Measurements from ENCODE around the gene ALDH1L1. TPM values are rescaled to one million over a fixed set of nuclear protein-coding genes. Genes with fewer than 3 reads are reported as not detected.
A peak's percentile ranks its signal among the peaks of the same experiment; 100 is the strongest.

The ALDH1L1 gene
- total RNA-seq = 1 to 10 TPM in 1 of 2 donors, under 1 TPM in 1; 0.90 to 1.8 TPM
- under 1 TPM; 0.39 to 0.70 (median 0.50) TPM for polyA plus RNA-seq (ENCODE audit: insufficient read length in 6 of 6)
- long read RNA-seq, donor 1 = 0 reads
- long read RNA-seq, donor 2 = 0 reads
- long read RNA-seq, donor 3 = 0 reads
- long read RNA-seq, donor 4 = 0 reads
- long read RNA-seq, donor 5 = 0 reads
- long read RNA-seq, donor 6 = 0 reads
- long read RNA-seq, donor 7 = 0 reads
- long read RNA-seq, donor 8 = 0 reads
- long read RNA-seq, donor 9 = 0 reads
- long read RNA-seq, donor 10 = 0 reads
- long read RNA-seq, donor 11, transcript ALDH1L1-203 (23 exons, 3,277 nt) = major isoform, 7 of 7 reads
- long read RNA-seq, donor 11, partial matches to known transcripts = 0 of 7 reads
- long read RNA-seq, donor 11, other reads (novel, unspliced or antisense) = 0 of 7 reads
- long read RNA-seq, donor 12 = 0 reads

- intact Hi-C loops (cut with DNase I) = no loop called here
- H3K9me3 ChIP-seq = no peaks in the 10 kb centered on the region
- no peak for TF ChIP-seq CTCF (IDR thresholded peaks at IDR 0.05)
- no peak within 1 kb of the TSS for H3K27ac ChIP-seq
- peak; percentile 35 to 83 (median 61) for DNase-seq
- H3K27me3 ChIP-seq = peaks cover 14 to 40% of the 10 kb centered on the region in 2 donors
- ATAC-seq = peak; percentile 93
- no peaks in the 10 kb centered on the region for H3K36me3 ChIP-seq
- H3K4me3 ChIP-seq = peak within 1 kb of the TSS; percentile 32 to 36
- peaks cover 0 to 16% of the 10 kb centered on the region in 2 donors for H3K4me1 ChIP-seq
These were observed at the start of gene ALDH1L1 for GRCh38 chr3:126180477-126181397. Gene ALDH1L1, minus strand, starts transcription at chr3:126180586. Its CDS starts 19,607 bp downstream, at chr3:126160979.

- no peak for DNase-seq
- no peak for TF ChIP-seq CTCF (IDR thresholded peaks at IDR 0.05)
- H3K4me3 ChIP-seq = no peak overlapping the region
These were observed 46.0 kb upstream of the ALDH1L1 start for GRCh38 chr3:126226374-126226773.

GRCh38 chr3:126216416-126216815 is 36.0 kb upstream of the ALDH1L1 start:
- no peak for TF ChIP-seq CTCF (IDR thresholded peaks at IDR 0.05)
- H3K27me3 ChIP-seq = peaks cover 22 to 67% of the 10 kb centered on the region in 2 donors

More at GRCh38 chr3:126226374-126226773, 46.0 kb upstream of the ALDH1L1 start:
- no peaks in the 10 kb centered on the region for H3K36me3 ChIP-seq
- H3K27me3 ChIP-seq = peaks cover 0 to 7% of the 10 kb centered on the region in 2 donors
- no peak for ATAC-seq
- no peak overlapping the region for H3K27ac ChIP-seq
- no peaks in the 10 kb centered on the region for H3K4me1 ChIP-seq
- no peaks in the 10 kb centered on the region for H3K9me3 ChIP-seq
- intact Hi-C loops (cut with DNase I) = no loop called here

GRCh38 chr3:126213379-126214028 is 33.1 kb upstream of the ALDH1L1 start:
- DNase-seq = peak in 3 of 4 donors; percentile 30 to 61 (median 55)
- Histone ChIP-seq H3K36me3 (no peaks in the 10 kb centered on the region), H3K27me3 (peaks cover 22 to 71% of the 10 kb centered on the region in 2 donors), H3K27ac (peak overlapping the region; percentile 1 to 34), H3K9me3 (no peaks in the 10 kb centered on the region), H3K4me3 (peak overlapping the region; percentile 28 to 31), H3K4me1 (peaks cover 3 to 8% of the 10 kb centered on the region in 2 donors)
- TF ChIP-seq CTCF (IDR thresholded peaks at IDR 0.05) = no peak
- ATAC-seq = peak; percentile 51
- intact Hi-C loops (cut with DNase I) = no loop called here

More at GRCh38 chr3:126216416-126216815, 36.0 kb upstream of the ALDH1L1 start:
- Histone ChIP-seq H3K36me3 (no peaks in the 10 kb centered on the region), H3K27ac (no peak overlapping the region), H3K9me3 (no peaks in the 10 kb centered on the region), H3K4me3 (no peak overlapping the region), H3K4me1 (peaks cover 3 to 8% of the 10 kb centered on the region in 2 donors)
- intact Hi-C loops (cut with DNase I) = no loop called here
- DNase-seq = no peak
- ATAC-seq = no peak
